ENCODE data around the gene ATN1.

DNA sequence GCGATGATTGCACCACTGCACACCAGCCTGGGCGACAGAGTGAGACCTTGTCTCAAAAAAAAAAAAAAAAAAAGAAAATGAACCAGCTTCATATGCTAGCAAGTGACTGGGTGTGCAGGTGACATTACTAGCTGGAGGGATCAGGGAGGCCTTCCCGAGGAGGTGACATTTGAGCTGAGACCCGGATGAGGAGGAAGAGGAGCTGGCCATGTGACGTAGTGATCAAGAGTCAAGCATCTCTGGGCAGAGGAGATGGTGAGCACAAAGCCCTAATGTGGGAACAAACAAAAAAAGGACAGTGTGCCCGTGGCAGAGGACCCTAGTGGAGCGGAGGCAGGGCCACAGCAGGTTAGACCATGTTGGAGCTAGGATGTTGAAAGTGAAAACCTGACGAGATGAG, 19.9 kb downstream of the ATN1 start:
- TF ChIP-seq, protein P1, sequence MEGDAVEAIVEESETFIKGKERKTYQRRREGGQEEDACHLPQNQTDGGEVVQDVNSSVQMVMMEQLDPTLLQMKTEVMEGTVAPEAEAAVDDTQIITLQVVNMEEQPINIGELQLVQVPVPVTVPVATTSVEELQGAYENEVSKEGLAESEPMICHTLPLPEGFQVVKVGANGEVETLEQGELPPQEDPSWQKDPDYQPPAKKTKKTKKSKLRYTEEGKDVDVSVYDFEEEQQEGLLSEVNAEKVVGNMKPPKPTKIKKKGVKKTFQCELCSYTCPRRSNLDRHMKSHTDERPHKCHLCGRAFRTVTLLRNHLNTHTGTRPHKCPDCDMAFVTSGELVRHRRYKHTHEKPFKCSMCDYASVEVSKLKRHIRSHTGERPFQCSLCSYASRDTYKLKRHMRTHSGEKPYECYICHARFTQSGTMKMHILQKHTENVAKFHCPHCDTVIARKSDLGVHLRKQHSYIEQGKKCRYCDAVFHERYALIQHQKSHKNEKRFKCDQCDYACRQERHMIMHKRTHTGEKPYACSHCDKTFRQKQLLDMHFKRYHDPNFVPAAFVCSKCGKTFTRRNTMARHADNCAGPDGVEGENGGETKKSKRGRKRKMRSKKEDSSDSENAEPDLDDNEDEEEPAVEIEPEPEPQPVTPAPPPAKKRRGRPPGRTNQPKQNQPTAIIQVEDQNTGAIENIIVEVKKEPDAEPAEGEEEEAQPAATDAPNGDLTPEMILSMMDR (IDR thresholded peaks at IDR 0.05) = no peak
- TF ChIP-seq POLR2A (IDR thresholded peaks at IDR 0.05) = no peak
